Ureter (tissue), 1 donor: ENCODE results near the gene MBNL1. TPM values are rescaled to one million over a fixed set of nuclear protein-coding genes. Genes with fewer than 3 reads are reported as not detected.
"Not testable (repeated sequence)": the region's sequence is repeated elsewhere in the genome, so short reads cannot be mapped to it uniquely, and the experiment has no call there.

Source experiments
- DNase-seq: peaks from one replicate; pipeline ENCODE4 v3.0.0-alpha.2; 2020; ENCODE audit warnings: low spot score
- total RNA-seq: library from RNA; stranded (reverse); gene quantifications from one replicate; pipeline ENCODE4 v1.2.4, GENCODE V29; 2023
- donor health status: DM: yes; HTN: yes; CAD: no.

Gene MBNL1
- total RNA-seq, 1 donor from 2014 or later = 223 TPM

DNA sequence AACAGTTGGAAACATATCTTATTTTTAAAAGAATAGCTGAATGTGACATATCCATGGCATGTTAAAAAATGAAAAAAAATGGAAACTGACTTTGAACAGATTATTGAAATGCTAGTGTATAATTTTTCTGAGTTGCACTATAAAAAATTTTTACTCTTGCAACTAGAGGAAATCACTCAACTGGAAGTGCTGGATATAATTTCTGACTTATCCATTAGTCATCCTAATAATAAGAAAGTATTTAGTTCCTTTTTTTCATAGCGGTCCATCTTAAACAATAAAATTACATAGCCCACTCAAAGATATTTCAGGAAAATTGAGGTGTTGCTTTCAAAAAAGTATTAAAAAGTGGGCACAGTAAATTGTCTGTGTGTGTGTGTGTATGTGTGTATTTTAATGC is 80.7 kb downstream of the MBNL1 start:
- no peak for DNase-seq

DNA sequence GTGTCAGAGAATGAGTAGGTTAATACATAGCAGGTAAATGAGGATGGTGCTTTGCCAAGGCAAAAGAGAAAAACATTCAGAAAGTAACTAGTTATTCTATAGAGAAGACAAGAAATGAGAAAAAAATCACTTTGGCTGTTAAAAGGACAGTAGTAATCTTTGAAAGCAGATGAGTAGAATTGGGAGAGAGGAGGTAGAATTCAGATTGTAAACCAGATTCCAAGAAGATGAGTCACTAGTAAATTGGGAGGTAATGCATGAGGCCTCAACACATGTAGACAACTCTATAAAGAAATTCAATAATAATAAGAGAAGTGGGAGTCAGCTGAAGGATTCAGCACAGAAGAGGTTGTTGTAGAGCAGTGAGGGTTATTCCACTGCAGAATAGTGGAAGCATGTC is 81.4 kb downstream of the MBNL1 start:
- no peak for DNase-seq

DNA sequence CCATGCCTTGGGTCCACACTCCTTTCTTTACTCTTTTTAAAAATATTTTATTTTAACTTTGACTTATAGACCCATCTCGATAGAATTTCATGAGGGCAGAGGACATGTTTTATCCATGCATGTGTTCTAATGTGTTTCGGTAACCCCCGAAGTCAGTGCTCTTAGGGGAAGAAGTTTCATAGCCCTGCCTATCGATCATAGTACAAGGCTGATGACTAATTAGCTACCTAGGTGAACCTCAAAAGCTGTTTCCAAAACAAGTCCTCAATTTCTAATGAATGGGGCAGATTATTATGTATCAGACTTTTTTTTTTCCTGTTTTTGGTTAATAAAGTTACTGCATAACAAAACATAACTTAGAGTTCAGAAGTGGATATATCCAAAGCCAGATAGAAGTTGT is 82.0 kb downstream of the MBNL1 start:
- DNase-seq = no peak

DNA sequence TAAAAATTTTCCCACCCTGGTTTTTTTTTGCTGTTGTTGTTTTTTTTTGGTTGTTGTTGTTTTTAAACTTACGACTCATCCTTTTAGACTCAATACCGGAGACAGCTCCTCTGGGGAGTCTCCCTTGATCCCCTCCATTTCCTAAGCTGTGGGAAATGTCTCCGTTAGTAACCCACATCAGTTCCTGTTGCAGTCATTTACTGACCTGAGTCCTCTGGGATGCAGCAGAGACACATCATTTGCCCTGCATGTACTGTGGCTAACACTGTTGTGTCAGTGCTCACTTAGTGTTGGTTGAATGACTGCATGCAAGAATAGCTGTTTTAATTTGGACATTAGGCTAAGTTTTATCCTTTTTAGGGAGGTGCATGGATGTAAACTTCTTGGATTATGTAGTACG is 83.8 kb downstream of the MBNL1 start:
- no peak for DNase-seq

DNA sequence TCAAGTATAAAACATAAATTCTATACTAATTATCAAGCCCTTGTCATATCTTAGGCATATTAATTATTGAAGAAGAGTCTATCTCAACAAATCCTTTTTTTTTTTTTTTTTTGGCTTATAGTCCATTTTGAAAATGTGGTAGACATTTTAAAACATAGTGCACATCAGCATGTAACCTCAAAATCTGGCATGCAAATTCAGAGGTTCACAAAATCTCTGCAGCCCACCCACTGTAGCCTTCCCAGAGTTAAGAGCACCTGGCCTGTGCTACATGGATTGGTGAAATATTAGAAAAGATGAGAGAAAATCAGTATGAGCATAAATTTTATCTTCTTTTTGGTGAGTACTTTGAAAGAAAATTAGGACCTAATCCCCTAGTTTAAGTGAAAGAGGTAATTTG is 84.8 kb downstream of the MBNL1 start:
- DNase-seq = no peak

DNA sequence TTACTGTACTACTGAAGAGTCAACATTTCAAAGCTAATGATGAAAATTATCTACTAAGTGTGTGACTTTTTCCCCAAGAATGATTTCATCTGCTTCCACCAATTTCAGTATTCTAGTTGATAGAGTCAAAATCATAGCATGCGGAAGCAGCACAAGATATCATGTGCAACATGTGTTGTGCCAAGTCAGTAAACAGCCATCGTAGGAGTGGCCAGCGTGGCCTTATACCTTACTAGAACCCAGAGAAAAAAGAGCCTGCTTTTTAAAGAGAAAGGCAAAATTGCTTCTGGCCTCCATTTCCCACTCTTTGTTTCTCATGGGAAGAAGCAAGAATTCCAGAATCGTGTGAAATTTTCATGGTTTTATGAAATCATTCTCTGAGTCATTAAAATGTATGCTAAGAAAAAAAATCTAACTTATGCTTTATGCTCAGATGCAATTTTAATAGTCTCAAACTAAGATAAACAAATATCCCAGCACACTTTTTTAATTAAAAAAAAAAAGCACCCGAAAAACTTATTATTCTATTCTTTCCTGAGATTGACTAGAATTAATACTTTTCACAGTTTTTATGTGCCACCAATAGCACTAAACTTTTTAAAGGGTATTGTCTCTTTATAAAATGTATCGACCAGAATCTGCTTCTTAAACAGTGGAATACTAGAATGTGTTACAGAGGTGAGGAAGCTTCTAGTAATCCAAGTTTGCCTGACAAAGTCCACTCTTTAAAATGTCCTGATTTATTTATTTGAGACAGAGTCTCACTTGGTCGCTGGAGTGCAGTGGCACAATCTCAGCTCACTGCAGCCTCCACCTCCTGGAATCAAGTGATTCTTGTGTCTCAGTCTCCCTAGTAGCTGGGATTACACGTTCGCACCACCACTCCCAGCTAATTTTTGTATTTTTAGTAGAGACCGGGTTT is 87.3 kb downstream of the MBNL1 start:
- DNase-seq = no peak

DNA sequence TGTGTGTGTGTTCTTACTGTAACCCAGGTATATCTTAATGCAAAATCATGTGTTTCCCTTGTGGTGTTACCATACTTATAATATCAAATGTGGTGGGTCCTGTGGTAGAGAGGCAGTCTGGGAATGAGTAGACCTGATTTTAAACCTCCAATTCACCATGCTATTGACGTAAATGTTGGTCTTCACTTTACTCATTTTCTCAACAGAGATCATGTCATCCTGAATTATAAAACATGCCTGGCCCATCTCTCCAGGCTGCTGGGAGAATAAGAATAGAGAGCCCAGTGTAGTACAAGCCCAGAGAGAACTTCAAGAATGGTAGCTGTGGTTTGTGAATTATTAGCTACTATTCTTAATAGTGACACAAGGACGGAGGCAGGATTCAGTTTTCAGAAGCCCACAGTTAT is 88.1 kb downstream of the MBNL1 start:
- DNase-seq = no peak

DNA sequence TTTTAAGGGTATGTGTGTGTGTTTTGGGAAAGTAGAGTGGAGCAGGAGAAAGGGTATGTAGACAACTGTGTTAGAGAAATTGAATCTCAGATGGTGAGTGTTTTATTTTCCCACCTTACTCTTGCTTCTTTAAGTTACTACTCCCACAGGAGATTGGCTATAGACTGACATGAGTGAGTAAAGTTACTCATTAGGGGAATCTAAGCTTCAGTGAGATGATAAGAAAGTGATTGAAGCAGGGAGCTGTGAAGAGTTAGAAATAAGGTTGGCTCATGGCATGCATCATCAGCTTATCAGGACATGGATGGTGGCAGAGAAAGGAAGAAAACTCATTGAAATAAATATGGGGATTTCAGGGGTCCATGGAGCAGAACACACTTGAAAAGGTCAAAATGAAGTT is 88.9 kb downstream of the MBNL1 start:
- no peak for DNase-seq

DNA sequence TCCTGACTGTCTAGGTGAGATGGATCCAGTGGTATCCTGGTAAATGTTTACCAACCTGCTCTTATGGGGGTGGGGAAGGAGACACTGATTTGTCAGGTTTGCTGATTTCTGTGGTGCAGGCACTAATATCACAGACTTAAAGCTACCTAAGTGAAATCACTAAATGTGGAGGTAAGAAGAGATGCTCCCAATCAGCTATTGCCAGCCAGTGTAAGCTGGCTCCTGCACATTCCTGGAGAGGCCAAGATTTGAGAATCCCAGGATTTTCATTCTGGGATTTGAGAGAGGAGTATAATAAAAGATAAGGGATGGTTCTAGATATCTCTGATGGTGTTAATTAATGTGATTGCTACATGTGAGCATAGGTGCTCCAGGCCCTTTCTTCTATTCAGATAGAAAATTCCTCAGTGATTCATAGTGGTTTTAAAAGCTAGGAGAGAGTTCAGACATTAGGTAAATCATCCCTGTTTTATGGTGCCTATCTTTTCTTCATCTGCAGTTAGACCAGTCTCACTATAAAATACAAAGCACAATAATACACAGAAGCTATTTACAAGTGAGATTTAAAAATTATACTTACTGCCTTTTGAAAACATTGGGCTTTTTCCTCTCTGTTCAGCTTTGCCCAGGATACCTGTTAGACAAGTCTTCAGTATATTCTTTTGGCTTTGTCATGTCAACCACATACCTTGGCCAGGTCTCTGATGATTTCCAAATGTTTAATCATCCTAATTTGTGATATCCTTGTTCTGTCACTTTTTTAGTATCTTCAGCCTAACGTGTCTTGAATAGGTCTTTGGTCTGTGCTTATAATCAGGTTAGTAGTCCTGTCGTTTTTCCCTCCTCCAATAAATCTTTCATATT is 90.9 kb downstream of the MBNL1 start:
- DNase-seq = no peak

DNA sequence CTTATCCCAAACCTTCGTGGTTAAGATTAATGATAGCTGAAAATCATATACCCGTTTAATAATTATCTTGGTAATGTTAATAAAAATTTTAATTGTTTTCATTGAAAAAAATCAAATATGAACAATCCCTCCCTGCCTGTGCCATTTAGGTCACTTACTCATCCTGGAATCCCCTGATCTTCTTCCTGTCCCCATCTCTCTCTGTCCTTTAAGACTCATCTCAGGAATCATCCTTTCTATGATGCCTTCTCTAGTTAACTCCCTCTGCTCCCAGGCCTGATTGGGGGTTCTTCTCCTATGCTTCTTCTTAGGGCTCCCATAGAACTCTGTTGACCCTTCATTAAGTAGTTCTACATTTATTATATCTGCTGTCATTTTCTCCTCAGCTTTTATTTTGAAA is 91.6 kb downstream of the MBNL1 start:
- no peak for DNase-seq

DNA sequence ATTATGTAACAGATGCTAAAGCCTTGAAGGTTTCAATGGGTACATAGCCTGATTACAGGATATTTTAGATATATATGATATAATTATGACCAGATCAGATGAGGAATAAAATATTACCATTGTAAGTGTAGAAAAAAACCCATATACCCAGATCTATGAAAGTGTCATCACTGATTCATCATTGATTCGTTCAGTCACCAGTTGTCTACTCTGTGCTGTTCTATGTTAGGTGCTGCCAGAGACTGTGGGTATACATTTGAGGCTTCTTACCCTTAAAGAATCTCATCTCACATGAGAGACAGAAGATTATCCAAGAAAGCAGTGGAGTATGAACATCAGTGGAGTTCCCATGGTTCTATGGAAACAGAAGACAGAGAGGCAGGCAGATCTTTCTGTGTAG is 92.2 kb downstream of the MBNL1 start:
- no peak for DNase-seq

DNA sequence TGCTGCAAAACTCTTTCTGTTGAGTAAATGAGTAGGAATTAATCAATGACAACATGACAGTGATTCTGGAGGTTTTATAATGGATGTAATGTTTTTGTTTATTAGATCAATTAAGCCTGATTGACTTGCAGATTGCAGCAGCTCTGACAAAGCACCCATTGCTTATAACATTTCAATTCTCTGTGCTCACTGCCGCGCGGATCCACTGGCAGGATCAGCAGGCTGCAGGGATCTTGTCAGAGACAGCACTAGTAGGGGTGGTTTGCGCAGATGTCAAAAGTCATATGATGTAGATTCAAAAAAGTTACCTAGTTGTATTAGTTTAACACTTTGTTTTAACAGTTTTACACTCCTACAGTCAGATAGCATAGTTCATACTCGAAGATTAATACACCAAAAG is 93.4 kb downstream of the MBNL1 start:
- no peak for DNase-seq

DNA sequence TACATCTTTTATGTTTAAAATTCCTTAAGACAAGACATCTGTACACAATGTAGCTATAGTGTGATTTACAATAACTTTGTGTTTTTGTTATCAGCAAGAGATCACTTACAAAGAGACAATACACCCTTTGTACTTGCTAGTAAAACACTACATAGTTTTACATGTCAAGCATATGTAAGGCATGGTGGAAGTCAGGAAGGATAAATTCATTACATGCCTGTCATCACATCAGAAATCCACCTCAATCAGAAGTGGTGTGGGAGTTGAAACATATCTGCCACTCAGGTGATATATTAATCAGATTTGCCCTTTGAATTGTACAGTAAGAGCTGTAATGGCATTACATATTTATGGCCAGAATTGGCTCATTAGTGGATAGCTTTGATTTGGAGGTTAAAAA is 95.5 kb downstream of the MBNL1 start:
- DNase-seq = no peak

DNA sequence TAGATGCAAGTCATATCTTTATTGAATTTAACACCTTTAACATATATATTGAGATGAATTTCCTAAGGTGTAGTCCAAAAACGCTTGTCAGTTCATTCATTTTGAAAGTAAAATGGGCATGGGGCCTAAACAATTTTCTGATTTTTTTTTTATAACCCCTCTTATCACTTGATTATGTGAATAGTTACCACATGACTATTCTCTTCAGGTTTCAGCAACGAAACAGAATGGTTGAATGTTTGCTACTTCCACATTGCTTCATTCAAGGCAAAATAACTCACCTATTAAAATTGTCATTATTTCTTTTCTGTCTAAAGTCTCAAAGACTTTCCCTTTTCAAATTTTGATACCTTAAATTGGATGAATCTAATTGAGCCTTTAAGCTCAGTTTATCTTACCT is 96.4 kb downstream of the MBNL1 start:
- no peak for DNase-seq

DNA sequence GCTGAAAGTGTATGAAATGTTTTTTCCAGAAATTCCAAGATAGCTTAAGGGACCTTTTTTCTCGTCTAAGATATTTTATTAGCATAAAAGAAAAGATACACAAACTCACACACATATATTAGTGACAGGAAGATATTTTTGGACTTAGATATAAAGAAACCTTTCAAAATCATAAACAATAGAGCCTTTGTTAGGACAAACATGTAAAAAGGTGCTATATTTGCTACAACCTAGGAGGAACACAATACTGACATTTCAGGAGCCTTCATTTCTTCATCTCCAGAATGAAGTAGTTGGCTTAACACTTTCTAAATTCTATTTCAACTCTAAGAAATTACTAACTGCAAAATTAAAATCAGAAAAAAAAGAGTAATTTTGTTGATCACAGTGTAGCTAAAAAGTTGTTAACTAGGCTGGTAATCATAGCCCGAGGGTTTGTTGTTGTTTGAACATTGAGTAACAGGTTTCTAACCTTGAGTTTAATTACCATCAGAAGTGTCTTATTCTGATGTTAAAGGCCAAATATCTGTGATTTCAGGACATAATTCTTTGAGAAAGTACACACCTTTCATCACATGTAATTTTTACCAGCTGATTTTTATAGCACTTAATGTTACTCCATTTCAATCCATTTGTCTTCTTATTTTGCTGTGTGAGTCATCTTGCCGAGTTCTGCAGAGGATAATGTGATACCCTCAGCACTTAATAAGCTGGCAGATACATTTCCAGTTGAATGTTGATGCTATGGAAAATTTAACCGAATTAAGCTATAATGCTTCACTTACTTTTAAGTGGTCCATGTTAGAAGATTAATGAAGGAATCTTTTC is 97.3 kb downstream of the MBNL1 start:
- DNase-seq = no peak

DNA sequence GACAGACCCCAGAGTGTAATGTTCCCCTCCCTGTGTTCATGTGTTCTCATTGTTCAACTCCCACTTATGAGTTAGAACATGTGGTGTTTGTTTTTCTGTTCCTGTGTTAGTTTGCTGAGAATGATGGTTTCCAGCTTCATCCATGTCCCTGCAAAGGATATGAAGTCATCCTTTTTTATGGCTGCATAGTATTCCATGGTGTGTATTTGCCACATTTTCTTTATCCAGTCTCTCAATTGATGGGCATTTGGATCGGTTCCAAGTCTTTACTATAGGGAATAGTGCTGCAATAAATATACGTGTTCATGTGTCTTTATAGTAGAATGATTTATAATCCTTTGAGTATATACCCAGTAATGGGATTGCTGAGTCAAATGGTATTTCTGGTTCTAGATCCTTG is 98.5 kb downstream of the MBNL1 start:
- not testable (repeated sequence) for DNase-seq

DNA sequence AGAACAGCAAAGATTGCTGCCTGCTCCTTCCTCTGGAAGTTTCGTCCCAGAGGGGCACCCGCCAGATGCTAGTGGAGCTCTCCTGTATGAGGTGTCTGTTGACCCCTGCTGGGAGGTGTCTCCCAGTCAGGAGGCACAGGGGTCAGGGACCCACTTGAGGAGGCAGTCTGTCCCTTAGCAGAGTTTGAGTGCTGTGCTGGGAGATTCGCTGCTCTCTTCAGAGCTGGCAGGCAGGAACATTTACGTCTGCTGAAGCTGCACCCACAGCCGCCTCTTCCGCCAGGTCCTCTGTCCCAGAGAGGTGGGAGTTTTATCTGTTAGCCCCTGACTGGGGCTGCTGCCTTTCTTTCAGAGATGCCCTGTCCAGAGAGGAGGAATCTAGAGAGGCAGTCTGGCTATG is 103.9 kb downstream of the MBNL1 start:
- DNase-seq = not testable (repeated sequence)

DNA sequence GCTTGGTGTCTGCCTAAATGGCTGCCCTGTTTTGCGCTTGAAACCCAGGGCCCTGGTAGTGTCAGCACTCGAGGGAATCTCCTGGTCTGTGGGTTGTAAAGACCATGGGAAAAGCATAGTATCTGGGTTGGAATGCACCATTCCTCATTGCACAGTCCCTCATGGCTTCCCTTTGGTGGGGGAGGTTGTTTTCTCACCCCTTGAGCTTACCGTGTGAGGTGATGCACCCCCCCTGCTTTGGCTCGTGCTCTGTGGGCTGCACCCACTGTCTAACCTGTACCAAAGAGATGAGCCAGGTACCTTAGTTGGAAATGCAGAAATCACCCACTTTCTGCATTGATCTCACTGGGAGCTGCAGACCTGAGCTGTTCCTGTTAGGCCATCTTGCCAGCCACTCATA is 104.7 kb downstream of the MBNL1 start:
- no peak for DNase-seq

DNA sequence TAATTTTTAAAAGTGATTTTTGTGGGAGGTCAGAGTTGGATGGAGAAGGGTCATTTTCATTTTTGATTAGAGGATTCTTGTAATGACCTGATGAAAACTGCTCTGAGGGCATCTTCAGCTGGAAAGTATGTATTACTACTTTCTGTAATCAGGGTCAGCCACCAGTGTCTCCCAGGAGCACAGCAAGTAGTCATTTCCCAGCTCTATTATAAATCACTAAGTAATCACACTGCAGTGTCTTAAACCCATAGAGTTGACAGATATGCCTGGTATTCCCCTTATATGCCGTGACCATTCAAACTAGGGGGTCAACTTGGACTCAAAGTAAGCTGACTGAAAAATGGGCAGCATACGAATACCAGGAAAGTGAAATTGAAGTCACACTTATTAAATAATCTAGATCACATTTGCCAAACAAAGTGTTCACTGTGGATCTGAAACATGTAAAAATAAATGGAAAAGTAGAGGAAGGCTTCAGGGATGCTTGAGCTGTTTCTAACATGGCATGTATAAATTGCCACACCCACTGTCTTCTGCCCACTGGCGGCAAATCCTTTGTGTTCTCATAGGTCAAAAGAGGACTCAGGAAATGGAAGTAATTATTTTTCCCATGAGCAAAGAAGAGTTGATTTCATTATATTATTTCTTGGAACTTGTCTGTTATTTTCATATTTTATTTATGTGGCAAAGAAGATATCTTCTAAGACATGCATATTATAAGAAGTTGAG is 105.7 kb downstream of the MBNL1 start:
- no peak for DNase-seq

DNA sequence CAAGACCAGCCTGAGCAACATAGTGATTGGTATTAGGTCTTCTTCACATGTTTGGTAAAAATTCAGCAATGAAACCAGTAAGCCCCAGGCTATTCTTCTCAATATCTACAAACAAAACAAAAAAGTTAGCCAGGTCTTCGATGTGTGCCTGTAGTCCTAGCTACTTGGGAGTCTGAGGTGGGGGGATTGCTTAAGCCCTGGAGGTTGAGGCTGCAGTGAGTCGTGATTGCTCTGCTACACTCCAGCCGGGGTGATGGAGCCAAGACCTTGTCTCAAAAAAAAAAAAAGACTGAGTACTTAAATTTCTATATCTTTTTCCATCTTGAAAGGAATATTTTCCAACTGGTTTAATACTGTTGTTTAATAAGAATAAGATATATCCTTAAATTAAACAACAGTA is 106.8 kb downstream of the MBNL1 start:
- no peak for DNase-seq
